ENCODE measurements around the gene CMSS1.

CMSS1 gene

GRCh38 chr3:99817437-99818240, at the start of gene CMSS1:
Gene CMSS1, plus strand, starts transcription at chr3:99817862.
- DNase-seq (ENCODE audit: low spot score) = peak; percentile 84

GRCh38 chr3:99768126-99768525, 49.5 kb upstream of the CMSS1 start:
- DNase-seq (ENCODE audit: low spot score) = no peak

GRCh38 chr3:99768808-99769501, 48.7 kb upstream of the CMSS1 start:
- no peak for DNase-seq (ENCODE audit: low spot score)

- DNase-seq (ENCODE audit: low spot score) = no peak
Measured at GRCh38 chr3:99772171-99772570, 45.5 kb upstream of the CMSS1 start.

GRCh38 chr3:99772671-99773070, 45.0 kb upstream of the CMSS1 start:
- no peak for DNase-seq (ENCODE audit: low spot score)

- DNase-seq (ENCODE audit: low spot score) = no peak
Measured at GRCh38 chr3:99774467-99774866, 43.2 kb upstream of the CMSS1 start.

GRCh38 chr3:99776516-99777209, 41.0 kb upstream of the CMSS1 start:
- no peak for DNase-seq (ENCODE audit: low spot score)

GRCh38 chr3:99777210-99777549, 40.5 kb upstream of the CMSS1 start:
- DNase-seq (ENCODE audit: low spot score) = no peak

GRCh38 chr3:99777708-99778107, 40.0 kb upstream of the CMSS1 start:
- no peak for DNase-seq (ENCODE audit: low spot score)

- DNase-seq (ENCODE audit: low spot score) = peak; percentile 26
Measured at GRCh38 chr3:99780749-99781148, 36.9 kb upstream of the CMSS1 start.

GRCh38 chr3:99781761-99782160, 35.9 kb upstream of the CMSS1 start:
- DNase-seq (ENCODE audit: low spot score) = no peak

GRCh38 chr3:99783011-99783573, 34.6 kb upstream of the CMSS1 start:
- DNase-seq (ENCODE audit: low spot score) = peak; percentile 46

GRCh38 chr3:99789011-99789721, 28.5 kb upstream of the CMSS1 start:
- peak; percentile 58 for DNase-seq (ENCODE audit: low spot score)

- no peak for DNase-seq (ENCODE audit: low spot score)
Measured at GRCh38 chr3:99794485-99794884, 23.2 kb upstream of the CMSS1 start.

- DNase-seq (ENCODE audit: low spot score) = no peak
Measured at GRCh38 chr3:99795573-99795972, 22.1 kb upstream of the CMSS1 start.

- no peak for DNase-seq (ENCODE audit: low spot score)
Measured at GRCh38 chr3:99799422-99799821, 18.2 kb upstream of the CMSS1 start.

GRCh38 chr3:99803297-99803696, 14.4 kb upstream of the CMSS1 start:
- DNase-seq (ENCODE audit: low spot score) = no peak

GRCh38 chr3:99805160-99805559, 12.5 kb upstream of the CMSS1 start:
- no peak for DNase-seq (ENCODE audit: low spot score)

GRCh38 chr3:99808163-99808794, 9.4 kb upstream of the CMSS1 start:
- DNase-seq (ENCODE audit: low spot score) = peak; percentile 59

GRCh38 chr3:99809565-99809964, 8.1 kb upstream of the CMSS1 start:
- no peak for DNase-seq (ENCODE audit: low spot score)

GRCh38 chr3:99810403-99810802, 7.3 kb upstream of the CMSS1 start:
- DNase-seq (ENCODE audit: low spot score) = no peak

- peak; percentile 20 for DNase-seq (ENCODE audit: low spot score)
Measured at GRCh38 chr3:99817047-99817436, 620 bp upstream of the CMSS1 start.

All from SW480 (cell line).